HG02981 (cell line): ENCODE data around the gene PDZD8.
"Not testable (repeated sequence)": the region's sequence is repeated elsewhere in the genome, so short reads cannot be mapped to it uniquely, and the experiment has no call there.

Experiments used
- ATAC-seq: cut with Tn5 transposase; IDR thresholded peaks from one replicate; pipeline ENCODE4 v1.9.1; 2021; ENCODE audit warnings: mild to moderate bottlenecking, moderate library complexity; ENCODE audit not compliant: unreplicated experiment

PDZD8 gene

DNA sequence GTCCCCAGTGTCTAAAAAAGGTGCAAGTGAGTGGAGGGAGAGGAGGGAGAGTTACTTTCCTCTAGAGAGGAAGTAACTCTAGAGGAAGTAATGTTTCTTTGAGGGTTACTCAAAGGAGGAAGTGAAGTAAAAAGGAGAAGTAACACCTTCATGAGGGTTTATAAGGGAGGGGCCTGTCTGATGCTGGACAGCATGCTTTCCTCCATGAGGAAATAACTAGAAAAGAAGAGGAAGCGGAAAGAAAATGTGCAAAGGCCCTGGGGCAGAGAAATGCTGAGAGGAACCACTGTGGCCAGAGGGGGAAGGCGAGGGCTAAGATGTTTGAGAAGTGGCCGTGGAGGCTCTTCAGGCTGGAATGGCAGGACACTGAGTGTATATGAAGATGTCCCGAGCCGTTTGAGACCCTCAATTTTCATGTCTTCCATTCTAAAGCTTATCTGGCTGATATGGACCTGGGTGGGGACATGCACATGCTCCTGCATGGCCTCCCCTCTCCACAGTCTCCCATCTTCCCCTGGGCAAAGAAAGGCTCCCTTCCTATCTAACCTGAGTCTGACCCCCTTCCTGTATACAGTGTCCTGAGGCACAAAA lies 137.7 kb downstream of the PDZD8 start:
- ATAC-seq, result no peak

DNA sequence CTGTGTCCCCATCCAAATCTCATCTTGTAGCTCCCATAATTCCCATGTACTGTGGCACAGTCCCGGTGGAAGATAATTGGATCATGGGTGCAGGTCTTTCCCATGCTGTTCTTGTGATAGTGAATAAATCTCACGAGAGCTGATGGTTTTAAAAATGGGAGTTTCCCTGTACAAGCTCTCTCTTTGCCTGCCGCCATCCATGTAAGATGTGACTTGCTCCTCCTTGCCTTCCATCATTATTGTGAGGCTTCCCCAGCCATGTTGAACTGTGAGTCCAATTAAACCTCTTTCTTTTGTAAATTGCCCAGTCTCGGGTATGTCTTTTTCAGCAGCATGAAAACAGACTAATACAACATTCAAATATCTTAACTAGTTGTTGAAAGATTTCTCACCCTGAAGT lies 145.1 kb downstream of the PDZD8 start:
- not testable (repeated sequence) for ATAC-seq

DNA sequence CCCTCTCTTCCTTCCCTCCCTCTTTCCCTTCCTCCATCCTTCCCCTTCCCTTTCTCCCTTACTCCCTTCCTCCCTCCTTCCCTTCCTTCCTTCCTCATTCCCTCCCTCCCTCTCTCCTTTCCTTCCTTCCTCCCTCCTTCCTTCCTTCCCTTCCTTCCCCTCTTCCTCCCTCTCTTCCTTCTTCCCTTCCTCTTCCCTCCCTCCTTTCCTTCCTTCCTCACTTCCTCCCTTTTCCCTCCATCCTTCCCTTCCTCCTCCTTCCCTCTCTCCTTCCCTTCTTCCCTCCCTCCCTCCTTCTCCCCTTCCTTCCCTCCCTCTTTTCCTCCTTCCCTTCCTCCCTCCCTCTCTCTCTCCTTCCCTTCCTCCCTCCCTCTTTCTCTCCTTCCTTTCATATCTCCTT lies 147.0 kb downstream of the PDZD8 start:
- ATAC-seq, result no peak
